ENCODE results near the gene SLC3A2.
"Not testable (repeated sequence)": the region's sequence is repeated elsewhere in the genome, so short reads cannot be mapped to it uniquely, and the experiment has no call there.

The SLC3A2 gene

DNA sequence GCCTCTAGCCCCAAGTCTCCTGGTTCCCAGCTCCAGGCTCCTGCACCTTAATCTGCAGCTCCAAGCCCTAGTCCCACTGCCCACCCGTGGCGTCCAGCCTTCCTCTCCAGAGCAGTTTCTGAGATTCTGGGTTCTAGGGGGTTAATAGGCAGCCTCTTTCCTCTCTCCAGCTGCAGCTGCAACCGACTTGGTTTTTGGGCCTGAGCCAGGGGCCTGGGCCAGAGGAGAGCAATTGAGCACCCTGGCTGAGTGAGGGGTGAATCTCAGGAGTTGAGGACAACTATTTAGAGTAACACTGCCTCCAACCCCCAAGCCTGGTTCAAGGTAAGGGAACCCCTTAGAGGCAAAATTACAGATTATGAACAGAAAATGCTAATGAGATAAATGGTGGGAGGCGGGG lies 49.5 kb downstream of the SLC3A2 start:
- Histone ChIP-seq H3K27me3 (no peaks in the 10 kb centered on the region), H3K36me3 (no peaks in the 10 kb centered on the region), H3K9me3 (no peaks in the 10 kb centered on the region), H3K4me3 (ENCODE audit: low read depth, low read length) (no peak overlapping the region), H3K4me1 (peaks cover 29% of the 10 kb centered on the region)
- DNase-seq, result peak; percentile 67
- TF ChIP-seq, protein P1, sequence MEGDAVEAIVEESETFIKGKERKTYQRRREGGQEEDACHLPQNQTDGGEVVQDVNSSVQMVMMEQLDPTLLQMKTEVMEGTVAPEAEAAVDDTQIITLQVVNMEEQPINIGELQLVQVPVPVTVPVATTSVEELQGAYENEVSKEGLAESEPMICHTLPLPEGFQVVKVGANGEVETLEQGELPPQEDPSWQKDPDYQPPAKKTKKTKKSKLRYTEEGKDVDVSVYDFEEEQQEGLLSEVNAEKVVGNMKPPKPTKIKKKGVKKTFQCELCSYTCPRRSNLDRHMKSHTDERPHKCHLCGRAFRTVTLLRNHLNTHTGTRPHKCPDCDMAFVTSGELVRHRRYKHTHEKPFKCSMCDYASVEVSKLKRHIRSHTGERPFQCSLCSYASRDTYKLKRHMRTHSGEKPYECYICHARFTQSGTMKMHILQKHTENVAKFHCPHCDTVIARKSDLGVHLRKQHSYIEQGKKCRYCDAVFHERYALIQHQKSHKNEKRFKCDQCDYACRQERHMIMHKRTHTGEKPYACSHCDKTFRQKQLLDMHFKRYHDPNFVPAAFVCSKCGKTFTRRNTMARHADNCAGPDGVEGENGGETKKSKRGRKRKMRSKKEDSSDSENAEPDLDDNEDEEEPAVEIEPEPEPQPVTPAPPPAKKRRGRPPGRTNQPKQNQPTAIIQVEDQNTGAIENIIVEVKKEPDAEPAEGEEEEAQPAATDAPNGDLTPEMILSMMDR (IDR thresholded peaks at IDR 0.05; ENCODE audit: low read depth, low read length), result no peak

DNA sequence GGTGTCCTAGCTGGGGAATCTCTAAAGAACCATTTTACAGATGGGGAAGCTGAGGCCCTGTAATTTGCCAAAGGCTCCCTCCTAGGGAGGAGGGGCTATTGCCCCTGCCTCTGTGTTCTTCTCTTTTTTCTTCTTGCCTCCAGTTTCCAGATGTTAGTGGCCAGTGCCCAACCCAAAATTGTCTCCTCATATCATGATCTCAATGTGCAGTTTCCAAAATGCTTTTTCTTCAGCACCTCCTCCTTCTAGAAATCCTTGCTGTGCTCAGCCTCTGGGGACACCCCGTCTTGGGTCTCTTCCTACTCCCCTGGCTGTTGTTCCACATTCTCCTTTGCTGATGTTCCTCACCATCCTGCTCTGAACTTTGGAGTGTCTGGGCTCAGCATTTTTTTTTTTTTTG lies 50.0 kb downstream of the SLC3A2 start:
- H3K27me3 ChIP-seq, result no peaks in the 10 kb centered on the region

DNA sequence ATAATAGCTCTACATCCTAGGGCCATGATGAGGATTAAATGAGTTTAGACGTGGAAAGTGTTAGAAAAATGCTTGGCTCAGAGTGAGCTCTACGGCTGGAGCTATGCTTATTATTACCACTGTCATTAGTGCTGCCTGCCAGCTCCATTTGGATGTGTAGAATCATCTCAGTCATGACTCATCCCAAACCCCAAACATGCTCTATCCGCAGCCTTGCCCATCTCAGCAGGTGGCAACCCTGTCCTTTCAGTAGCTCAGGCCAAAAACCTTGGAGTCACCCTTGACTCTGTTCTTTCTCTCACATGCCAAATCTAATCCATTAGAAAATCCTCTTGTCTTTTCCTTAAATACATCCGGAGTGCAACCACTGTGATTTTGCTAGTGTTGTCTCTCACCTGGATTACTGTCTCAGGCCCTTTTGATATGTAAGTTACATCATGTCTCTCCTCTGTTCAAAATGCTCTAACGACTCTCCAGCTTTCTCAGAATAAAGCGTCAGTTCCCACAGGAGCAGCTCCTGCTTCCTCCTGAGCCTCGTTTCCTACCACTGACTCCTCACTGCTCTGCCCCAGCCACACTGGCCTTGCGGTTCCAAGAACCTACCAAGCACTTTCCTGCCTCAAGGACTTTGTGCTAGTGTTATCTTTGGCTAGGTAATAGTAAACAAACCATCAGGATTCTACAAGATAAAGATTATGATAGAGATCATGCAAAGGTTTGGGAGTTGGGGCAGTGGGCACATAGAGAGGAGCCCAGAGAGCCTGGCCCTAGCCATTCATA lies 51.0 kb downstream of the SLC3A2 start:
- H3K27me3 ChIP-seq, result no peaks in the 10 kb centered on the region
- no peak for DNase-seq

More for the DNA sequence above, 50.0 kb downstream of the SLC3A2 start:
- no peak for DNase-seq
- Histone ChIP-seq H3K36me3 (no peaks in the 10 kb centered on the region), H3K9me3 (no peaks in the 10 kb centered on the region), H3K4me1 (peaks cover 29% of the 10 kb centered on the region), H3K4me3 (ENCODE audit: low read depth, low read length) (no peak overlapping the region)
- TF ChIP-seq, protein P1 (IDR thresholded peaks at IDR 0.05; ENCODE audit: low read depth, low read length), result no peak

DNA sequence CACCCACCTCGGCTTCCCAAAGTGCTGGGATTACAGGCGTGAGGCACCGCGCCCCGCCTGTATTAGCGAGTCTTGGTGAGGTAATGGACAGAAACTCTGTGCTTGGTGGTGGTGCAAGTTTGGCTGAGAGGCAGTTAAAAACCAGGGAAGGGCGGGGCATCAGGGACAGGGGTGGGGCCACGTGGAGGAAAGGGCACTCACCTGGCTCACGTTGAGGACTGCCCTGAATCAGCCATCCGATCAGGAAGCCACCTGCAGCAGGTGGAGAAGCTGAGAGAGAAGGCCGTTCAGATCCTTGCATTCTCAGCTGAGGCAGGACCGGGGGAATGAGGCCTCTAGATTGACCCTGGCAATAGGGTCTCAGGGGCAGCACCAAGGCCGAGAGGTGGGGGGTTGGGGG lies 52.6 kb downstream of the SLC3A2 start:
- no peaks in the 10 kb centered on the region for H3K36me3 ChIP-seq
- H3K4me1 ChIP-seq, result peaks cover 22% of the 10 kb centered on the region
- TF ChIP-seq, protein P1 (IDR thresholded peaks at IDR 0.05; ENCODE audit: low read depth, low read length), result no peak
- H3K27me3 ChIP-seq, result no peaks in the 10 kb centered on the region
- DNase-seq, result no peak
- no peak overlapping the region for H3K4me3 ChIP-seq (ENCODE audit: low read depth, low read length)
- H3K9me3 ChIP-seq, result no peaks in the 10 kb centered on the region

More for the DNA sequence above, 51.0 kb downstream of the SLC3A2 start:
- H3K36me3 ChIP-seq, result no peaks in the 10 kb centered on the region
- no peaks in the 10 kb centered on the region for H3K9me3 ChIP-seq
- TF ChIP-seq, protein P1 (IDR thresholded peaks at IDR 0.05; ENCODE audit: low read depth, low read length), result no peak
- H3K4me1 ChIP-seq, result peaks cover 29% of the 10 kb centered on the region
- H3K4me3 ChIP-seq (ENCODE audit: low read depth, low read length), result no peak overlapping the region

DNA sequence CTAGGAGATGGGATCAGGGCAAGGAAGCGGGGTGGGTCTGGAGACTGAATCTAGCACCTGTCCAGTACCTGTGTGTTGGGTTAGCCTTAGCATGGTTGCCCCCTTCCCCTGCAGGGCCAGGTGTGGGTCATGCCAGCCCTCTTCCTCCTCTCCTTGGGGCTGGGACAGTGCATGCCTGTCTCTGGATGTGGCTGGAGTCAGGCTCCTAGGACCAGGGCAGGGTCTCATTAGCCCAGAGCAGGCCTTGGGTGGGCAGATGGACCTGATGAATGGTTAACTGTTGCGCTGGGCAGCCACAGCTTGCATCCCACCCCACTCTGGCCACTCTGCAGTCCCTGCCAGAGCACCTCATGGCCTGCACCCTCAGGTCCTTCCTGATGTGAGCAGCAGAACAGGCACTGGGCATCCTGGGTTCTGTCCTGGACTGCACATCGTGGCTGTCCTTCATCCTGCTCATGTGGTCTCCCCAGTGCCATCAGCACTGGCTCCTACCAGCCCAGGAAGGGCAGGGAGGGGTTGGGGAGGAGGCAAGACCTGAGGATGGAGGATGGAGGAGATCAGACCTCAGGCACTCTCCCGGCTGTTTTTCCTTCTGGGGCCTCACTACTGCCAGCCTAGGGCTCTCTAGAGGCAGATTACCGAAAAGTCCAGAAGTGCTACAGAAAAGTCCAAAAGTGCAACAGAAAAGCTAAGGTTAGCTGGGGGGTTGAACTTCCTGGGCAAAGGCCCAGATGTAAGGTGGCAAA lies 53.2 kb downstream of the SLC3A2 start:
- Histone ChIP-seq H3K36me3 (no peaks in the 10 kb centered on the region), H3K9me3 (no peaks in the 10 kb centered on the region), H3K4me1 (peaks cover 15% of the 10 kb centered on the region), H3K27me3 (no peaks in the 10 kb centered on the region), H3K4me3 (ENCODE audit: low read depth, low read length) (no peak overlapping the region)
- no peak for DNase-seq
- TF ChIP-seq, protein P1 (IDR thresholded peaks at IDR 0.05; ENCODE audit: low read depth, low read length), result no peak

DNA sequence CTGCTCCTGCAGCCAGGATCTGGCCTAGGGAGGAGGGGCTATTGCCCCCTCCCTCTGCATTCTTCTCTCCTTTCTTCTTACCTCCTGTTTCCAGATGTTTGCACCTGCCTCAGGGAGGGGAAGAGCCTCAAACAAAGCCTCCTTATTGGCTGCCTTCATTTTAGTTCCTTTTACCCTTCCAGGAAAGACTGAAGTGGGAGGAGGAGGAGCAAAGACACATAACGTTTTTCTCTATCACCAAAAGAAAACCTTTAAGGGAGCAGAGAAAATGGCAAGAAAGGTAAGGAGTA lies 53.7 kb downstream of the SLC3A2 start:
- no peaks in the 10 kb centered on the region for H3K9me3 ChIP-seq
- H3K4me3 ChIP-seq (ENCODE audit: low read depth, low read length), result no peak overlapping the region
- H3K27me3 ChIP-seq, result no peaks in the 10 kb centered on the region
- peaks cover 11% of the 10 kb centered on the region for H3K4me1 ChIP-seq
- no peaks in the 10 kb centered on the region for H3K36me3 ChIP-seq
- TF ChIP-seq, protein P1 (IDR thresholded peaks at IDR 0.05; ENCODE audit: low read depth, low read length), result no peak
- DNase-seq, result no peak

DNA sequence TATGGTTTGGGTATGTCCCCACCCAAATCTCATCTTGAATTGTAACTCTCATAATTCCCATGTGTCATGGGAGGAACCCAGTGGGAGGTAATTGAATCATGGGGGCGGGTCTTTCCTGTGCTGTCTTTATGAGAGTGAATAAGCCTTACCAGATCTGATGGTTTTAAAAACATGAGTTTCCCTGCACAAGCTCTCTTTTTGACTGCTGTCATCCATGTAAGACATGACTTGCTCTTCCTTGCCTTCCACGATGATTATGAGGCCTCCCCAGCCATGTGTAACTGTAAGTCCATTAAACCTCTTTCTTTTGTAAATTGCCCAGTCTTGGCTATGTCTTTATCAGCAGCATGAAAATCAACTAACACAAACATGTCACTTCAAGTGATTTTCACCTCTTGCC lies 56.8 kb downstream of the SLC3A2 start:
- not testable (repeated sequence) for DNase-seq; H3K9me3 ChIP-seq; H3K36me3 ChIP-seq; H3K4me1 ChIP-seq; H3K4me3 ChIP-seq (ENCODE audit: low read depth, low read length); H3K27me3 ChIP-seq
